Liver (tissue), 9 donors: Measurements from ENCODE around the gene FUT7. TPM values are rescaled to one million over a fixed set of nuclear protein-coding genes. Genes with fewer than 3 reads are reported as not detected.

Experiments used
- DNase-seq: peaks from one replicate; pipeline ENCODE4 v3.0.0-alpha.2; 2017; ENCODE audit warnings: low spot score
- H3K27ac ChIP-seq, 2 donors: one replicate each; pipeline ENCODE4 v1.7.0; 2013; ENCODE audit warnings: inconsistent platforms in 2 of 2, low read length in 2 of 2, control low read depth in 1 of 2, low read depth in 1 of 2, mild to moderate bottlenecking in 1 of 2
- H3K27me3 ChIP-seq, 4 donors: one replicate each; pipeline versions ENCODE4 v1.6.1 to v1.7.0; 2013; ENCODE audit warnings: low read length in 3 of 4, inconsistent platforms in 1 of 4, mild to moderate bottlenecking in 1 of 4, moderate library complexity in 1 of 4; ENCODE audit not compliant: control insufficient read depth in 4 of 4, insufficient read depth in 4 of 4
- H3K36me3 ChIP-seq, 4 donors: one replicate each; pipeline versions ENCODE4 v1.6.1 to v1.7.0; 2013; ENCODE audit warnings: low read length in 3 of 4, mild to moderate bottlenecking in 3 of 4, low read depth in 1 of 4, moderate library complexity in 1 of 4; ENCODE audit not compliant: control insufficient read depth in 4 of 4, insufficient read depth in 3 of 4
- H3K4me1 ChIP-seq, 4 donors: one replicate each; pipeline versions ENCODE4 v1.6.1 to v1.7.0; 2013; ENCODE audit warnings: low read length in 3 of 4, mild to moderate bottlenecking in 3 of 4, moderate library complexity in 1 of 4; ENCODE audit not compliant: control insufficient read depth in 4 of 4, insufficient read depth in 4 of 4
- H3K4me3 ChIP-seq, 3 donors: one replicate each; pipeline versions ENCODE4 v1.6.1 to v1.7.0; 2013; ENCODE audit warnings: low read length in 3 of 3, control low read depth in 1 of 3, low read depth in 1 of 3, mild to moderate bottlenecking in 1 of 3
- H3K9ac ChIP-seq, 2 donors: one replicate each; pipeline ENCODE4 v1.7.0; 2013; ENCODE audit warnings: low read length in 2 of 2, mild to moderate bottlenecking in 2 of 2, moderate library complexity in 2 of 2, control low read depth in 1 of 2, low read depth in 1 of 2
- H3K9me3 ChIP-seq, 4 donors: one replicate each; pipeline versions ENCODE4 v1.6.1 to v1.7.0; 2013; ENCODE audit warnings: low read length in 3 of 4; ENCODE audit not compliant: control insufficient read depth in 4 of 4
- ATF3 ChIP-seq: IDR thresholded peaks from 2 replicates; pipeline ENCODE4 v1.6.1; 2016; ENCODE audit warnings: antibody characterized with exemption
- EGR1 ChIP-seq, 2 donors: IDR thresholded peaks; 2 replicates each; pipeline ENCODE4 v1.6.1; 2016 to 2018; ENCODE audit warnings: antibody characterized with exemption in 2 of 2, low read depth in 2 of 2
- FOXA1 ChIP-seq: IDR thresholded peaks from 2 replicates; pipeline ENCODE4 v1.6.1; 2016; ENCODE audit warnings: antibody characterized with exemption
- GABPA ChIP-seq, 2 donors: IDR thresholded peaks in 1 of 2; conservative IDR thresholded peaks in 1 of 2; 2 replicates each; pipeline ENCODE4 v1.6.1; 2016; ENCODE audit warnings: antibody characterized with exemption in 2 of 2, mild to moderate bottlenecking in 1 of 2, moderate library complexity in 1 of 2
- HNF4A ChIP-seq, 2 donors: conservative IDR thresholded peaks; 2 replicates each; pipeline ENCODE4 v1.6.1; 2016; ENCODE audit warnings: antibody characterized with exemption in 2 of 2, mild to moderate bottlenecking in 2 of 2
- HNF4G ChIP-seq: IDR thresholded peaks from 2 replicates; pipeline ENCODE4 v1.6.1; 2016; ENCODE audit warnings: antibody characterized with exemption
- JUND ChIP-seq, 2 donors: IDR thresholded peaks; 2 replicates each; pipeline ENCODE4 v1.6.1; 2016; ENCODE audit warnings: antibody characterized with exemption in 2 of 2
- NR2F2 ChIP-seq: IDR thresholded peaks from 2 replicates; pipeline ENCODE4 v1.6.1; 2016; ENCODE audit warnings: antibody characterized with exemption
- RAD21 ChIP-seq, 2 donors: IDR thresholded peaks; 2 replicates each; pipeline ENCODE4 v1.6.1; 2016; ENCODE audit warnings: antibody characterized with exemption in 2 of 2, mild to moderate bottlenecking in 2 of 2
- REST ChIP-seq: IDR thresholded peaks from 2 replicates; pipeline ENCODE4 v1.6.1; 2016; ENCODE audit warnings: antibody characterized with exemption, mild to moderate bottlenecking
- RXRA ChIP-seq, 2 donors: IDR thresholded peaks; 2 replicates each; pipeline ENCODE4 v1.6.1; 2017 to 2018; ENCODE audit warnings: antibody characterized with exemption in 2 of 2, mild to moderate bottlenecking in 1 of 2
- SP1 ChIP-seq: IDR thresholded peaks from 2 replicates; pipeline ENCODE4 v1.6.1; 2018; ENCODE audit warnings: antibody characterized with exemption, mild to moderate bottlenecking
- TAF1 ChIP-seq: conservative IDR thresholded peaks from 2 replicates; pipeline ENCODE4 v1.6.1; 2016; ENCODE audit warnings: antibody characterized with exemption, mild to moderate bottlenecking
- YY1 ChIP-seq: IDR thresholded peaks from 2 replicates; pipeline ENCODE4 v1.6.1; 2016; ENCODE audit warnings: antibody characterized with exemption, mild to moderate bottlenecking
- WGBS: extraction: QIAGEN DNeasy Blood & Tissue Kit; methylation state at CpG from one replicate; pipeline ENCODE4 v1.1.7; 2013; 5-methylcytosine and 5-hydroxymethylcytosine counted together
- polyA plus RNA-seq, 2 donors: library from polyadenylated mRNA; stranded (reverse) in 1 of 2; unstranded in 1 of 2; fragments of 200-250 nt in 1 of 2; fragments of >200 nt in 1 of 2; fragmentation: Nextera tagmentation in 1 of 2; extraction: Ambion mirVana in 1 of 2; gene quantifications; one replicate each; pipeline versions ENCODE4 v1.2.1 to v1.2.3, GENCODE V29; 2013 to 2015
- total RNA-seq, 2 donors: library from RNA; depleted of rRNA; stranded (reverse); fragments of >200 nt; gene quantifications; one replicate each; pipeline ENCODE4 v1.2.3, GENCODE V29; 2014
- TF ChIP-seq, protein P1 (sequence below): fragments of 150-350 bp; IDR thresholded peaks from 2 replicates; pipeline ENCODE4 v1.5.1; 2017; ENCODE audit warnings: improper control_type of control experiment, low read depth, low read length; ENCODE audit not compliant: missing input control
- TF ChIP-seq, protein P2 (sequence below): IDR thresholded peaks from 2 replicates; pipeline ENCODE4 v1.6.1; 2016; ENCODE audit warnings: antibody characterized with exemption
- TF ChIP-seq, protein P3 (sequence below): IDR thresholded peaks from 2 replicates; pipeline ENCODE4 v1.6.1; 2016; ENCODE audit warnings: antibody characterized with exemption
- donor health status: healthy.
- donor health status: healthy.
- donor health status: healthy.
- donor health status: healthy.
- donor health status: healthy.

FUT7 gene
- total and polyA plus RNA-seq, 4 donors: 0.14 to 0.67 (median 0.37) TPM; not detected in 1

DNA sequence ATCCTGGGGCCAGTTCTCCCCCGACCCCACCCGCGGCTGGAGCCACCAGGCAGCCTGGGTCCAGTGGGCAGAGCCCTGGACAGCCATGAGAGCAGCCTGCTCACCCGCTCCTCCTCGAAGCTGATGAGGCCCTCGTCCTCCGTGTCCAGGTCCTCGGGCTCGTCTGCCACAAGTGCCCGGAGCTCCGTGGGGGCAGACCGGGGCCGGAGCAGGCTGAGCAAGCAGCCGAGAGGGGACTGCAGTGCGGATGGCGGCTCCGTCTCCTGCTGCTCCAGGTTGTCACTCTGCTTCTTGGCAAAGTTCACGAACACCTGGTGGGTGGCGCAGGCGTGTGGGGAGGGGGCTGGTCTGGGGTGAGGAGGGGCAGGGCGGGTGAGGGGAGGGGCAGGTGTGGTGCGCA, 23.6 kb downstream of the FUT7 start:
- H3K4me3 ChIP-seq: no peak overlapping the region
- no peak overlapping the region for H3K27ac ChIP-seq
- peaks cover 0 to 20% (median 10%) of the 10 kb centered on the region in 4 donors for H3K36me3 ChIP-seq
- H3K27me3 ChIP-seq: no peaks in the 10 kb centered on the region
- H3K9me3 ChIP-seq: no peaks in the 10 kb centered on the region
- no peaks in the 10 kb centered on the region for H3K4me1 ChIP-seq
- no peak overlapping the region for H3K9ac ChIP-seq
- TF ChIP-seq TAF1 (no peak), GABPA (IDR thresholded peaks at IDR 0.05 in 1 of 2, conservative IDR thresholded peaks at IDR 0.05 in 1 of 2) (no peak), RAD21 (IDR thresholded peaks at IDR 0.05) (no peak), NR2F2 (no peak), JUND (IDR thresholded peaks at IDR 0.05) (no peak), FOXA1 (no peak), HNF4A (conservative IDR thresholded peaks at IDR 0.05) (no peak), RXRA (IDR thresholded peaks at IDR 0.05) (no peak), SP1 (no peak), HNF4G (no peak), ATF3 (no peak), EGR1 (IDR thresholded peaks at IDR 0.05; ENCODE audit: low read depth in 2 of 2) (no peak)
- TF ChIP-seq, protein P1, sequence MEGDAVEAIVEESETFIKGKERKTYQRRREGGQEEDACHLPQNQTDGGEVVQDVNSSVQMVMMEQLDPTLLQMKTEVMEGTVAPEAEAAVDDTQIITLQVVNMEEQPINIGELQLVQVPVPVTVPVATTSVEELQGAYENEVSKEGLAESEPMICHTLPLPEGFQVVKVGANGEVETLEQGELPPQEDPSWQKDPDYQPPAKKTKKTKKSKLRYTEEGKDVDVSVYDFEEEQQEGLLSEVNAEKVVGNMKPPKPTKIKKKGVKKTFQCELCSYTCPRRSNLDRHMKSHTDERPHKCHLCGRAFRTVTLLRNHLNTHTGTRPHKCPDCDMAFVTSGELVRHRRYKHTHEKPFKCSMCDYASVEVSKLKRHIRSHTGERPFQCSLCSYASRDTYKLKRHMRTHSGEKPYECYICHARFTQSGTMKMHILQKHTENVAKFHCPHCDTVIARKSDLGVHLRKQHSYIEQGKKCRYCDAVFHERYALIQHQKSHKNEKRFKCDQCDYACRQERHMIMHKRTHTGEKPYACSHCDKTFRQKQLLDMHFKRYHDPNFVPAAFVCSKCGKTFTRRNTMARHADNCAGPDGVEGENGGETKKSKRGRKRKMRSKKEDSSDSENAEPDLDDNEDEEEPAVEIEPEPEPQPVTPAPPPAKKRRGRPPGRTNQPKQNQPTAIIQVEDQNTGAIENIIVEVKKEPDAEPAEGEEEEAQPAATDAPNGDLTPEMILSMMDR: no peak
- TF ChIP-seq, protein P2, sequence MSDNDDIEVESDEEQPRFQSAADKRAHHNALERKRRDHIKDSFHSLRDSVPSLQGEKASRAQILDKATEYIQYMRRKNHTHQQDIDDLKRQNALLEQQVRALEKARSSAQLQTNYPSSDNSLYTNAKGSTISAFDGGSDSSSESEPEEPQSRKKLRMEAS: no peak
- TF ChIP-seq, protein P3, sequence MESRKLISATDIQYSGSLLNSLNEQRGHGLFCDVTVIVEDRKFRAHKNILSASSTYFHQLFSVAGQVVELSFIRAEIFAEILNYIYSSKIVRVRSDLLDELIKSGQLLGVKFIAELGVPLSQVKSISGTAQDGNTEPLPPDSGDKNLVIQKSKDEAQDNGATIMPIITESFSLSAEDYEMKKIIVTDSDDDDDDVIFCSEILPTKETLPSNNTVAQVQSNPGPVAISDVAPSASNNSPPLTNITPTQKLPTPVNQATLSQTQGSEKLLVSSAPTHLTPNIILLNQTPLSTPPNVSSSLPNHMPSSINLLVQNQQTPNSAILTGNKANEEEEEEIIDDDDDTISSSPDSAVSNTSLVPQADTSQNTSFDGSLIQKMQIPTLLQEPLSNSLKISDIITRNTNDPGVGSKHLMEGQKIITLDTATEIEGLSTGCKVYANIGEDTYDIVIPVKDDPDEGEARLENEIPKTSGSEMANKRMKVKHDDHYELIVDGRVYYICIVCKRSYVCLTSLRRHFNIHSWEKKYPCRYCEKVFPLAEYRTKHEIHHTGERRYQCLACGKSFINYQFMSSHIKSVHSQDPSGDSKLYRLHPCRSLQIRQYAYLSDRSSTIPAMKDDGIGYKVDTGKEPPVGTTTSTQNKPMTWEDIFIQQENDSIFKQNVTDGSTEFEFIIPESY: no peak
- 84% methylated on average over 22 of the region's 22 CpGs for WGBS
- no peak for DNase-seq

- Histone ChIP-seq H3K9ac (no peak overlapping the region), H3K27ac (no peak overlapping the region), H3K9me3 (no peaks in the 10 kb centered on the region), H3K4me1 (no peaks in the 10 kb centered on the region), H3K27me3 (no peaks in the 10 kb centered on the region), H3K36me3 (peaks cover 0 to 19% (median 8%) of the 10 kb centered on the region in 4 donors), H3K4me3 (no peak overlapping the region)
- no peak for DNase-seq
- WGBS: 95% methylated on average over 13 of the region's 13 CpGs
- TF ChIP-seq REST: no peak
- TF ChIP-seq YY1: no peak
- TF ChIP-seq HNF4A (conservative IDR thresholded peaks at IDR 0.05): no peak
- TF ChIP-seq, protein P1: no peak
- TF ChIP-seq EGR1 (IDR thresholded peaks at IDR 0.05; ENCODE audit: low read depth in 2 of 2): no peak
- no peak for TF ChIP-seq HNF4G
These were observed 24.0 kb downstream of the FUT7 start for GRCh38 chr9:137007816-137008270.
